GM11168 (cell line): ENCODE measurements around the gene RNF146.
"Not testable (repeated sequence)": the region's sequence is repeated elsewhere in the genome, so short reads cannot be mapped to it uniquely, and the experiment has no call there.

ENCODE experiments used
- in situ Hi-C: fragments of 300-500 bp; cut with MboI; formaldehyde crosslinking; loops from one replicate; pipeline ENCODE4 v1.12.0; 2022; ENCODE audit warnings: low sequenced_read_pairs; ENCODE audit not compliant: unreplicated experiment

RNF146 gene

GRCh38 chr6:127266178-127266891, at the start of gene RNF146:
TSS of gene RNF146 (plus strand) at chr6:127266864. CDS start at chr6:127280339, 13,475 bp downstream.
- in situ Hi-C loops, result no loop called here

- in situ Hi-C loops, result no loop called here
Observed at GRCh38 chr6:127219869-127220268, 46.8 kb upstream of the RNF146 start.

- in situ Hi-C loops, result no loop called here
Observed at GRCh38 chr6:127221201-127221600, 45.5 kb upstream of the RNF146 start.

- in situ Hi-C loops, result no loop called here
Observed at GRCh38 chr6:127222418-127222817, 44.2 kb upstream of the RNF146 start.

- in situ Hi-C loops, result no loop called here
Observed at GRCh38 chr6:127225497-127225896, 41.2 kb upstream of the RNF146 start.

- in situ Hi-C loops, result not testable (repeated sequence)
Observed at GRCh38 chr6:127233819-127234218, 32.8 kb upstream of the RNF146 start.

- in situ Hi-C loops, result no loop called here
Observed at GRCh38 chr6:127243501-127243900, 23.2 kb upstream of the RNF146 start.

- in situ Hi-C loops, result no loop called here
Observed at GRCh38 chr6:127247114-127248096, 19.3 kb upstream of the RNF146 start.

- in situ Hi-C loops, result no loop called here
Observed at GRCh38 chr6:127249621-127250020, 17.0 kb upstream of the RNF146 start.

- in situ Hi-C loops, result no loop called here
Observed at GRCh38 chr6:127255286-127255685, 11.4 kb upstream of the RNF146 start.

GRCh38 chr6:127262896-127263295, 3.8 kb upstream of the RNF146 start:
- in situ Hi-C loops, result no loop called here

GRCh38 chr6:127263481-127263880, 3.2 kb upstream of the RNF146 start:
- in situ Hi-C loops, result no loop called here

GRCh38 chr6:127266892-127267645, 405 bp downstream of the RNF146 start:
- in situ Hi-C loops, result no loop called here

- in situ Hi-C loops, result no loop called here
Observed at GRCh38 chr6:127267646-127268625, 1.3 kb downstream of the RNF146 start.

GRCh38 chr6:127272576-127272975, 5.9 kb downstream of the RNF146 start:
- in situ Hi-C loops, result no loop called here

GRCh38 chr6:127273499-127273898, 6.8 kb downstream of the RNF146 start:
- in situ Hi-C loops, result no loop called here

- in situ Hi-C loops, result no loop called here
Observed at GRCh38 chr6:127276331-127276730, 9.7 kb downstream of the RNF146 start.

GRCh38 chr6:127277878-127278843, 11.5 kb downstream of the RNF146 start:
- in situ Hi-C loops, result no loop called here
